NCI-H345 (cell line): ENCODE measurements around the gene EZR.

Experiments
- DNase-seq: peaks from one replicate; lab custom pipeline; 2025; lab: John Stamatoyannopoulos, UW

The EZR gene

GRCh38 chr6:158817728-158818580, 1.2 kb downstream of the EZR start:
- peak; percentile 85 for DNase-seq

- no peak for DNase-seq
Measured at GRCh38 chr6:158816803-158817727, 2.1 kb downstream of the EZR start.

GRCh38 chr6:158816329-158816728, 2.8 kb downstream of the EZR start:
- no peak for DNase-seq

- no peak for DNase-seq
Measured at GRCh38 chr6:158815907-158816306, 3.3 kb downstream of the EZR start.

DNA sequence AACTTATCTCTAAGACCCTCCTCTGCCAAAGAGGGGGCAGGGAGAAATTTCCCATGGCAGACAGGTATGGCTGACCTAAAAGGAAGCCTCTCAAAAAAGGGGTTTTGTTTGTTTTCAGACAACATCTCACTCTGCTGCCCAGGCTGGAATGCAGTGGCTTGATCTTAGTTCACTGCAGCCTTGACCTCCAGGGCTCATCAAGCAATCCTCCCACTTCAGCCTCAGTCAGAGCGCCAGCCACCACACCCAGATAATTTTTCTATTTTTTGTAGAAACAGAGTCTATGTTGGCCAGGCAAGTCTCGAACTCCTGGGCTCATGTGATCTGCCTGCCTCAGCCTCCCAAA, 3.8 kb downstream of the EZR start:
- no peak for DNase-seq

- no peak for DNase-seq
Measured at GRCh38 chr6:158813032-158813431, 6.1 kb downstream of the EZR start.

DNA sequence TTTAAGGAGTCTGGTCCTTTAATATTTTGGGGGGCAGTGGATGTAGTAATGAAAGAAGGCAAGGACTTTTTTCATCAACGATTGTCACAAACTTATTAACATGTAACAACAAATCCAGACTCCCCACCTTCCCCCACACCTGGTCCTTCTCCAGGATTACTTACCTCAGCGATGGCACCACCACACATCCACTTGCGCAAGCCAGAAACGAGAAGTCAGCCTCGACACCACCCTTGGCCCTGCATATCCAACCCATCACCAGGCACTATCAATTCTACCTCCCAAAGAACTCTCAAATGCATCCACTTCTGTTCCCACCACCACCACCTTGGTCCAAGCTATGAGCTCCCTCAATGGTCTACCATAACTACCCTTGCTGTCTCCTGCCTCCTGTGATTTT, 6.6 kb downstream of the EZR start:
- DNase-seq = no peak

DNA sequence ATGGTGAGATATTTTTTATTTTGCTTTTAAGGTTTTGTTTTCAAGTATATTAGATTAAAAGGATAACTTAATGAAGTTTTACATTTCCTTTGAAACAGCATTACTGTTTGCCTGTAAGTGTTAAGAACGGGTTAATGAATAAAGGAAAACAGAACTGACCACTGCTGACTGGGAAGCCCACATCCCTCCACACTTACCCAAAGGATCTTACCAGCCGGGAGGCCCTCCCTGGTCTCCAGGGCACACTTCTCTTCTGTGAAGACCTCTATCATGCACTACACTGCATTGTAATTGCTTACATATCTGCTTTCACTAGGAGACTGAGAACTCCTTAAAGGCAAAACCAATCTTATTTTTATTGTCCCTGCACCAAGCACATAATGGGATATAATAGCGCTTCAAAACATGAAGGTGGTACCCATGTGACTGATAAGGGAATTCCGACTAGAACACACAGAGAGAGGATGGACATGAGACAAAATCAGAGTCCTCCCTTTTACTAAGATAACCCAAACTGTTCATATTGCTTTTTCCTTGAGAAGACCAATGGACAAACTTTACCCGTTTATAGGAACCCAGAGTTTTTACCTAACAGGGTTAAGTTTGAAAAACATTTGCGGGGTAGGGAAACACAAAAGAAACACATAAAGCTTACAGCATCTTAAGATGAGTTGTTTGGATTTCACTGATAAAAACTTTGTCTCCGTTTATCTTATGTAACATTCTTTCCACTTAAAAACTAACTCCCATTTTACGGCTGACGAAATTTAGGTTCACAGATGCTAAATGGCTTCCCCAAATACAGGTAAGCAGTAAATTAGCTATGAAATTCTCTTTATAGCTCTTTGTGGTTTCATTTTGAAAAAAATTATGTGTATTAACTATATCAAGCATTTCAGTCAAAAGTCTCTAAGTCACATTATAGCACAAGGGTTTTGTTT, 8.7 kb downstream of the EZR start:
- no peak for DNase-seq

DNA sequence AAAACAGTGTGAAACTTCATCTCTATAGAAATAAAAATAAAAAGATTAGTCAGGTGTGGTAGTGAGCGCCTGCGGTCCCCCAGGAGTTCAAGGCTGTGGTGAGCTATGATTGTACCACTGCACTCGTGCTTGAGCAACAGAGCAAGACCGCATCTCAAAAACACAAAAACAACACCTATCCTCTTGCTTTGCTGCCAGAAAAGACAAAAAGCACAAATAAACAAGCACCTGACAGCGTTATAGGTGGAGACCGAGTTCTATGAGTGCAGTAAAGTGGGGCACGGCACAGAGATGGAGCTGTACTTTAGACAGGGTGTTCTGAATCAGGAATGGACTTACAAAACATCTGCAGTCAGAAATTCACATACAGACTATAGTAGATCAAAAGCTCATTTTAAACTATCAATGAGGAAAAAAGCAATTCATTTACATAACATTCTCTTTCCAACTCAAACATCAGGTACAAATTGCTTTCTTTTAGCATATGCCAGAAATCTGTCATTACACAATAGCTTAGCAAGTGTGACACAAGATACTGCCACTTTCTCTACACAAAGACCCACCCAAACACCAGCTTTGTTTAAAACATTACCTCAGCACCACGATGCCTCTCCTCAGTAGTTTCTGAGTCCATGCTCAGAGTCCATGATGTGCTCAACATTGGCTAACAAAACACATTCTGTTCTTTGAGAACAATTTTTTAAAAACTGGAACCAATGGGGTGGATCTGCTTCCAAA, 10.1 kb downstream of the EZR start:
- peak; percentile 41 for DNase-seq

DNA sequence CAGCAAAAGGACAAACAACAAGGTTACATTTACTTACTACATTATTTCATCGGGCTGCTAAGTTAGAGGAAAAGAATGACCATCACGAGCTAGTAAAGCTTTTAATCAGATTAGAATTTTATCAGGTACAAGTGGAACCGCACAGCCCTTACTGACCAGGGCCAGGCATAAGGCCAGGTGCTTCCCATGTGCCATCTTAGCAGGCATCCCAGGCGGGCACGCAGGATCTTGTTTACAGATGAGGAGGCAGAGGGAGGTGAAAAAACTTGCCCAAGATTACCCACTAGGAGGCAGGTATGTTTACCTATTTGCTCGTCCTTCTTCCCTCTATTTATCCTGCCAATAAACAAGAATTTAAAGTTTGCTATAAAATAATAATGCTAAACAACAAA, 10.7 kb downstream of the EZR start:
- no peak for DNase-seq

- no peak for DNase-seq
Measured at GRCh38 chr6:158807515-158808441, 11.4 kb downstream of the EZR start.

- no peak for DNase-seq
Measured at GRCh38 chr6:158805698-158806377, 13.3 kb downstream of the EZR start.

DNA sequence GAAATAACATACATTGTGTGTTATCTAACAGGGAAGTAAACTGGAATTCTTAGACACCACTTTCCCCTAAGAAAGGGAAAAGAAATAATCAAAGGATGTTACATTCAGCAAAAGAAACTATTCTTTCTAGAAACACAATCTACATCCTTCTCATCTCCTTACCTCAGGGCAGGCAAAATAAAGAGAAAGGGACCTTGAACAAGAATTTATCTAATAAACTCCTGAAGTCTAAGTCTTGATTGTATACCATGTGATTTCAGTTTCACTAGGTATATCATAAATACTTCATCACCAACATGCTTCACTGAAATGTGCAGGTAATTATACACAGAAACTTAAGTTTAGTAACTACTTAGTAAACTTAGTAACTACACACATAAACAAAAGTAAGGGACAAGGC, 15.0 kb downstream of the EZR start:
- DNase-seq = no peak

GRCh38 chr6:158803733-158804143, 15.4 kb downstream of the EZR start:
- no peak for DNase-seq

DNA sequence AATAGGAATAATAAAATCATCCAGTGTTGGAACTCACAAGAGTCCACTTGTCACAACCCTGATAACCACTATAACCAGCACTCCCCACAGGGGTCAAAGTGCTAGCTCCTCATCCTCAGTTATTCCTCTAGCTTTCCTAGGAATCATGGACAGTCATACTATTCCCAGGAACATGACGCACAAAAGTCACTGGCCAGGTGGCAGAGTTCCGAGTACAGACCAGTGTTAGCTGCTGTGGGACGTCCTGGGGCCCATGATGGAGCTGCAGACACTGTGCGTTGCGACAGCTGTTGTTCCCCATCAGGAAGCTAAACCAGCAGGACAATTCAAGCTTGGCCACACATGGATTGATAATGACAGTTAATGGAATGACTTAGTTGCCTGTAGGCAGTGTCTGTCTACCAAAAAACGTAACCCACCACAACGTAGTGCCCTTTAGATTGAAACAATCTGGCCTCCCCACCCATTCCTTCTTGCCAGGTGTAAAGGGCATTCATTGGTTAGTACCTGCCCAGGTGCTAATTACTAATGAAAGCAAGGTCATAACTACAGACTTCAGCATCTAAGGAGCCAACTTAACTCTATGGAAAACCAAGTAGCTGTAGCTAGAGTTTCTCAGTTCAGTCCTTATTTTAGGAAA, 17.4 kb downstream of the EZR start:
- DNase-seq = no peak

GRCh38 chr6:158799051-158799792, 19.9 kb downstream of the EZR start:
- peak; percentile 83 for DNase-seq

- DNase-seq = no peak
Measured at GRCh38 chr6:158798311-158798710, 20.9 kb downstream of the EZR start.
